GM19035 (cell line): ENCODE measurements around the gene UNC5A.

Experiments
- ATAC-seq: cut with Tn5 transposase; IDR thresholded peaks from one replicate; pipeline ENCODE4 v1.9.1; 2021; ENCODE audit not compliant: unreplicated experiment

UNC5A gene

DNA sequence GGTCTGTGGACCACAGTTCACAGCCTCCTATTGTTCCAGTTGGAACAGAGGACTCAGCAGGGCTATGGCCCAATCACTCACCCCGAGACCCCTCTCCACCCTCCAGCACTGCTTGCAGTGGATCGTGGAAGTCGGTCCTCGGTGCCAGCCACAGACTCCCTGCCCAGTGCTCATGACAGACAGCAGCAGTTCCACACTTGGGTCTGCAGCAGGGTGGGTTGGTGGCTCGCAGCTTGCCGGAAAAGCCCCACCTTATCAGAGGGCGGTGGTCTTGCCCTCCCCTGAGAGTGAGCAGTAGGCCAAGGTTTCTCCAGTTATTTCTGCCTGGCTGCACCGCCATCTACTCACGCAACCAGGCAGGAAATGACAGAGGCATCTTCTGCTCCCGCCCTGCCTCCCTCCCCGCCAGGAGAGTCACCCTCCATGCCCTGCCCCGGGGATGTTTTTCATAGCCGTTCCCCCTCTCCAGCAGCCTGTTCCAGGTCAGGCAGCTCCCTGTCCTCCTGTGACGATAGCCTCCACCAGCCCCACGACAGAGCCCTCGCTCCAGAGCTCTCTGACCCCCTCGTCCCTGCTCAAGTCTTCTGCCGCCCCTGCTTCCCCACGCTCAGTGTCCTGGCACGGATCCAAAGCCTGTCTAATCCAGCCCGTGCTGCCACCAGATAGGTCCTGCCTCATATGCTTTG lies 34.5 kb downstream of the UNC5A start:
- no peak for ATAC-seq

DNA sequence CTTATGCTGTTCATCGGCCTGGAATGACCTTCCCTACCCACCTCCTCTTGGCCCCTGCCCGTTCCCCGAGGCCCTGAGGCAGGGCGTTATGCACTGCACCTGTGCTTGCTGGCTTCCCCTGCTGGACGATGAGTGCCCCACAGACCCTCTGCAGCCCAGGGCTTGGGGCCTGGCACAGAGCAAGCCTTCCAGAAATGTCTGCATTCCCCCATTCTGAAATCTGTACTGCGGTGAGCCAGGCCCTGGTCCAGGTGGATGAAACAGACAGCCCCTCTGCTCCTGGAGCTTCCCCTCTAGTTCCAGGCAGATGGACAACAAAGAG lies 35.0 kb downstream of the UNC5A start:
- ATAC-seq, result no peak

- no peak for ATAC-seq
Observed at GRCh38 chr5:176846335-176847140, 36.2 kb downstream of the UNC5A start.

DNA sequence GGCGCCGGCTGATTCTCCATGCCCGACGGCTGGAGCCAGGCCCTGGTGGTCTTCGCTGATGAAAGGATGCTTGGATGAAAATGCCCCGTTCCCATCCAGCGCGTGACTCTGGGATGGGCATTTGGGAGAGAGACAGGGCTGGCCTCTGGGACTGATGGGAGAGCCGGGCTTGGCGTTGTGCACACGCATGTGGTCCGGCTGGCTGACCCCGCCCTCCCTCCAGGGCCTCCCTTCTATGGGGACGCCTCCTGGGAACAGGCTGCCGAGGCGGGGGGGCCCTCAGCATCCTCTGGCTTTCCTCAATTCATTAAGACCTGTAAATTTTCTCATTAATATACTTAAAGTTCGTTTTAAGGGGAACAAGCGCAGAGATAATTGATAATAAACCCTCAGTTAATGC lies 36.8 kb downstream of the UNC5A start:
- no peak for ATAC-seq

DNA sequence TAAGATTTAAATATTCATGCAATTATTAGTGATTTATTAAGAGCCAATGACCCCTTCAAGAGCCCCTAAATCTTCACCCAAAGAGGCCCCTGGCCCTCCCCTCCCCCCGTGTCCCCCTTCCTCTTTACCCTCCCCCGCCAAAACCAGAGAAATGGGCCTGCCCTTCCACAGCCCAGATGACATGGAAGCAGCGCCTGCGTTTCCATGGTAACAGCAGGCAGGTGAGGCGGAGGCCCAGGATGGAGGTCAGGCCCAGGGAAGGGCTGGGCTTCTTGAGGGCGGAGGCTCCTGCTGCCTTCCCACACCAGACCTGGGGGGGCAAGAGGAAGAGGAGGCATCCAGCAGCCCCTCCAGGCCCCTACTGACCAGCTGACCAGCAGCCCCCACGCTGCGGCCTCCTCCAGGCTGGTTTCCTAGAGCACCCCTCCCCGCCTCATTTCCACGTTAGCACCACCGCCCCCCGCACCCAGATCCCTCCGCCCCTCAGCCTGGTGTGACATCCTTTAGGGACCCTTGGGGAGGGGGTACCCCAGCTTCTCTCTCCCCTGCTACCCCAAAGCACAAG lies 37.4 kb downstream of the UNC5A start:
- no peak for ATAC-seq

- ATAC-seq, result no peak
Observed at GRCh38 chr5:176848651-176849050, 38.3 kb downstream of the UNC5A start.

- no peak for ATAC-seq
Observed at GRCh38 chr5:176849611-176850227, 39.4 kb downstream of the UNC5A start.

GRCh38 chr5:176850371-176851245 lies 40.2 kb downstream of the UNC5A start:
- no peak for ATAC-seq

DNA sequence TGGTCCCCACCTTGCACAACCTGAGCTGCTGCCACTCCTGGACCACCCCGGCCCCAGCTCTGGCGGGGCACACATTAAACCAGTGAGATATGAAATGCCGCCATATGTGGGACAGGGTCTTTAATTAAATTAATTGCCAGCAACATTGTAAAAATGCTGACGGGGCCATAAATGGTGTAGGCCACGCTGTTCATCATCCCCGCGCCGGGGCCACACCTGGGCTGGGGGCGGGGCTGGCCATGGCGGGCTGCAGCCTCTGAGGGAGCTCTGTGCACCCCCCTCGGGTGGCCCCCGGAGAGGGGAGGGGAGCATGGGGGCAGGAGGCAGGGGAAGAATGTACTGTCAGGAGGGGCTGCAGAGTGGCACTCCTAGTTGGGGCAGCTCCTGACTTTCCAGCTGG lies 41.0 kb downstream of the UNC5A start:
- ATAC-seq, result no peak

- no peak for ATAC-seq
Observed at GRCh38 chr5:176851871-176852658, 41.7 kb downstream of the UNC5A start.

GRCh38 chr5:176853151-176853778 lies 42.9 kb downstream of the UNC5A start:
- ATAC-seq, result no peak

GRCh38 chr5:176854164-176854563 lies 43.8 kb downstream of the UNC5A start:
- no peak for ATAC-seq

GRCh38 chr5:176855598-176855997 lies 45.2 kb downstream of the UNC5A start:
- ATAC-seq, result no peak

- no peak for ATAC-seq
Observed at GRCh38 chr5:176856746-176857145, 46.4 kb downstream of the UNC5A start.

GRCh38 chr5:176857216-176857893 lies 47.0 kb downstream of the UNC5A start:
- ATAC-seq, result no peak

DNA sequence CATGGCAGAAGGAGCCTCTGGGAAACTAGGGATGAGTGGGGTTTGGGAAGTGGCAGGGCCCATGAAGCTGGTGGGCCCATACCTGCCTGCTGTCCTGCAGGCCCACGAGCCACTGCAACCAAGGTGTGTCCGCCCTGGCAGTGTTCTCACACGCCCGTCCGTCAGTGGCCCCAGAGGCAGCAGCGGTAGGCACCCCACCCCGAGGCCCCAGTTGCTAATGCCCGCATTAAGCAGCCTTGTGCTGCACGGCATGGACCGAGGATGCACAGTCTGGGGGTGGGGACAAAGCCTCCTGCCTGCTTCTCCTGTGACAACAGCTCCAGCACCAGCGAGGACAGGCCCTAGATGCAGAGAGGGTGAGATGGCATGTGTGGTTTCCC lies 47.5 kb downstream of the UNC5A start:
- ATAC-seq, result no peak

- ATAC-seq, result no peak
Observed at GRCh38 chr5:176859916-176860315, 49.6 kb downstream of the UNC5A start.

DNA sequence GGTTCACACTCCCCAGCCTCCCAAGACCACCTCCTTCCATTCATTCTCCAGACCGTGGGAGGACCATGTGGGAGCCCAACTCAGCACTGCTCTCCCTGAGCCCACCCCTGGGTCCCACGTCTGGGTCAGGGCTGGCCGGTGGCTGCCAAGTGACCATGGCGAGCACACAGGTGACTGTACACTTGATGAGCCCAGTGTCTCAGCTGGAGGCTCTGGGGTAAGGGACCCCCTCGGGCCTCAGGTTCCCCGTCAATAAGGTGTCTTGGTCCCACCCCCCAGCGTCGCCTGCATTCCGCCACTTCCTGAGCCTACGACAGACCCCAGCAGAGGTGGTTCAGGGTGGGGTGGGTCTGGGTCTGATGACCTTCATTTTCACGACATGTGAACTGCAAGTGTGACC lies 50.0 kb downstream of the UNC5A start:
- no peak for ATAC-seq

DNA sequence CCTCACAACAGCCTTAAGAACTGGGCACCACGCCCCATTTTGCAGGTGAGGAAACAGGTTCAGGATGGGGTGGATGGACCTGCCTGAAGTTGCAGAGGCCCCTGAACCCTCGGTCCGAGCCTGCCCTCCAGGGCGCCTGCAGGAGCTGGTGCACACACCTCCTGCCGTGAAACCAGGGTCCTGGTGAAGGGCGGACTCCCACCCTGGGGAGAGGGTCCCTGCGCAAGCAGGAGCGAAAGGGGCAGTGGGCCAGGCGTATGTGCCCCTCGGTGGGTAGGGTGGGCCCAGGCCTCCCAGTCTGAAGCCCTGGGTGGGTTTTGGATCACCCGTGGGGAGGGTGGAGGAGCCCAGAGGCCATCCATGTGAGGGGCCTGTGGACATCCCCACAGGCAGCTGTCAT lies 50.9 kb downstream of the UNC5A start:
- no peak for ATAC-seq
